ENCODE results near the gene BACE1.
"Not testable (repeated sequence)": the region's sequence is repeated elsewhere in the genome, so short reads cannot be mapped to it uniquely, and the experiment has no call there.

BACE1 gene

GRCh38 chr11:117316197-117316961 lies at the start of gene BACE1:
Gene BACE1, minus strand, starts transcription at chr11:117316256. Its CDS starts 461 bp downstream, at chr11:117315795.
- DNase-seq, result no peak

DNA sequence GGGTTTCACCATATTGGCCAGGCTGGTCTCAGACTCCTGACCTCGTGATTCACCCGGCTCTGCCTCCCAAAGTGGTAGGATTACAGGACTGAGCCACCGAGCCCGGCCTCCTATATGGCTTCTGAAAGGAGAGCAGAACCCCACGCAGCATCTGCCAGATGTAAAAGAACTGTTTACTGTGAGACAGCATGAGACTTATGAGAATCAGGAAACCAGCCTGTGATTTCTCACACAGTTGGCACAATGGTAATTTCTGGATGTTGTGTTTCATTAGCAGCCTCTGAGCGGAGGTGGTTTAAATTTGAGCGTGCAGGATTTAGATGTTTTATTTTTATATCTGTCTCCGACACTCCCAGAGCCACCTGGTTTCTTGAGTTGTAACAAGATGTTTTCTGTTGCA lies 45.4 kb upstream of the BACE1 start:
- DNase-seq, result no peak

DNA sequence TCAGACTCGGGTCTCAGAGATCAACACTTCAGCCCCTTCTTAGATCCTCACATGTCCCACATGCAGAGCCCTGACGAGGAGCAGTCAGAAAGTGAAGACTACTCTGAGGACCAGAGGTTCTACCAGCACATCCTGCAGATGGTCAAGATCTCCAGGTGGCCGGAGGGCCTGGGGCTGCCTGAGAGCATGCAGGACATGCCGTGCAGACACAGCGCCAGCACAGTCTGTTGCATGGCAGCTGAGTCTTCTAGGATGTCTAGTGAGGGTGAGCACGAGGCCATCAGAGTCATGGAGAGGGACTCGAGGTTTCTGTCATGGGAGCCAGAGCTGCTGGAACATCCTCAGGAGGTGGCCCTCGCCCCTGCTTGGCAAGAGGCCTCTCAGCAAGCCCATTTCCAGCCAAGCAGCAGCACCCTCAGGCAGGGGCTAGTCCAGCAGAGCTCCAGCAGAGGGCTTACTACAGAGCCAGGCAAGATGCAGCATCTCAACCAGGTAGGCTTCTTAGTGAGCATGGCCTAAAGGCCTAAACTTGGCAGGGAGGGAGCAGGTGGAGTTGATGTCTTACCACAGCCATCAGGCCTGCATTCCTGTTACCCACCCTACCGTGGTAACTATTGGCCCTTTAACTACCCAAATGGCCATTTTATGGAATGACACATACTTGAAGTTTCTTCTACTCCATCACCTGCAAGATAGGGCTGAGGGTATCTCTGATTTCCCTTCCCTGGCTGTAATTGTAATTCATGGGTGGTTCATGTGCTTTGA lies 40.3 kb upstream of the BACE1 start:
- DNase-seq, result no peak

- DNase-seq, result no peak
Measured at GRCh38 chr11:117354550-117354949, 38.5 kb upstream of the BACE1 start.

GRCh38 chr11:117345039-117345438 lies 29.0 kb upstream of the BACE1 start:
- DNase-seq, result no peak

- DNase-seq, result no peak
Measured at GRCh38 chr11:117337076-117337475, 21.0 kb upstream of the BACE1 start.

- DNase-seq, result no peak
Measured at GRCh38 chr11:117335399-117335798, 19.3 kb upstream of the BACE1 start.

DNA sequence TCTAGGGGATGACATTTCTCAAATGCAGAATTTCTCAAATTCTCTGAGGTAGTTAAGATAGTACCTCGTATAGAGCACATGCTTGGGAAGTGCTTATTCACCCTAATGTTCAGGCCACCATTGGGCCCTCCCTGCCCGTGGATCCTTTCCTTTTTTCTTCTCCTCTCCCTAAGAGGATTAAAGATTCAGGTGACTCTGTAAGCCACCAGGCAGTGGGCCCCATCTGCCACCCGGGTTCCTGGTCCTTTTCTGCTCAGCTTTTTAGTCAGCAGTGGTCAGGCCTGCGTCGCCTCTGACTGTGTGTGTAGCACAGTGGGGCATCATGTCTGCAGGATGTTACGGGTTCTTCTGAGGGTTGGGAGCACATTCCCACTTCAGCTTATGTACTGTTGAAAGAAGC lies 18.8 kb upstream of the BACE1 start:
- DNase-seq, result no peak

DNA sequence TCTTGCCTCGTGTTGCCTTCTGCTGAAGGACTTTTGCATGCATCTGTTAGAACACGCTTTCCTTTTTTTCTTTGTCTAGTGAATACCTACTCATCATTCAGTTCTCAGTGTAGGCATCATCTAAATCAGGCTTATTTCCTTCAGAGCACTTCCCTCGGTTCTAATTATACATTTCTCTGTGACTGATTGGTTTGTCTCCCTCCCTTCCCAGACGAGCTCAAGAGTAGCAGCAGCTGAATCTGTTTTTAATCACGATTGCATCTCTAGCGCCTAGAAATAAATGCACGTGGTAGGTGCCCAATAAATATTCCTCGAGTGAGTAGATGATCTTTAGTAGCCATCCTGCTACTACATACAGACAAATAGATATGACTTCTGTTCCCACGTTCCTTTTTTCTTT lies 17.9 kb upstream of the BACE1 start:
- DNase-seq, result no peak

GRCh38 chr11:117332843-117333242 lies 16.8 kb upstream of the BACE1 start:
- no peak for DNase-seq

DNA sequence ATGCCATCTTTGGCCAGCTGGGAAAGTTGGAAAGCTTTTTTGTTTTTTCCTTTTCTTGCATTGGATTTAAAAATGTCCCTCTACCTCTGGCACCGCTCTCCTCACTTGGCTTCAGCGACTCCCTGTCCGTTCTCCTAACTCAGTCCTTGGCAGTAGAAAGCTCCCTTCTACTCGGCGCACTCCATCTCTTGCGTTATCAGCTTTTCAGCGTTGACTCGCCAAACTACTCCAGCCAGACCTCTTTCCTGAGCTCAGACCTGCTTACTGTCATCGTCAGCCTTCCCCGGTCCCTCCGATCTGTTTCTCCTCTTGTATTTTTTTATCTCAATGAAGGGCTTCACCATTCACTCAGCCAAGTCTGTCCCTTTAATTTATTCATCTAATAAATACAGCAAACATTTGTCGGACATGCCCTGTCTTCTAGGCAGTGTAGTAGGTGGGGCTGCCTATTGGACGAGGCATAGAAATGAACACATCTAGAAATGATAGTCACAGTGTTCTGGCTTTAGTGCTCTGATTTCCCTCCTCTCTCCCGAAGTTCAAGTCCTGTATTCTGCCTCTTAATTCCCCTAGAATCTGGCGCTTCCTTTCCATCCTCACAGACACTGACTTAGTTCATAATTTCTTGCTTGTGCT lies 12.4 kb upstream of the BACE1 start:
- DNase-seq, result peak in 1 of 2 donors; percentile 26

GRCh38 chr11:117327567-117328374 lies 11.7 kb upstream of the BACE1 start, which contains the start of gene CEP164:
Gene CEP164, plus strand, starts transcription at chr11:117327854. Its CDS starts 10,733 bp downstream, at chr11:117338587.
- peak; percentile 93 to 94 for DNase-seq

DNA sequence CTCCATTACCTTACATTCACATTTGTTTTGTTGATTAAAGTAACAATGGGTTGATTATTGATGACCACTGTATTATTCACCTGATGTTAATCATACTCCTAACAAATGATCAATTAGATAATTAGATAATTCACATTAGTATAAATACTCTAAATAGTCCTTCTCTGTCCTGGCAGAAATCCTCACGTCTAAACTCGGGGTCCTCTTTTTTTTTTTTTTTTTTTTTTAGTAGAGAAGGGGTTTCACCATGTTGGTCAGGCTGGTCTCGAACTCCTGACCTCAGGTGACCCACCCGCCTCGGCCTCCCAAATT lies 11.2 kb upstream of the BACE1 start:
- DNase-seq, result not testable (repeated sequence)

DNA sequence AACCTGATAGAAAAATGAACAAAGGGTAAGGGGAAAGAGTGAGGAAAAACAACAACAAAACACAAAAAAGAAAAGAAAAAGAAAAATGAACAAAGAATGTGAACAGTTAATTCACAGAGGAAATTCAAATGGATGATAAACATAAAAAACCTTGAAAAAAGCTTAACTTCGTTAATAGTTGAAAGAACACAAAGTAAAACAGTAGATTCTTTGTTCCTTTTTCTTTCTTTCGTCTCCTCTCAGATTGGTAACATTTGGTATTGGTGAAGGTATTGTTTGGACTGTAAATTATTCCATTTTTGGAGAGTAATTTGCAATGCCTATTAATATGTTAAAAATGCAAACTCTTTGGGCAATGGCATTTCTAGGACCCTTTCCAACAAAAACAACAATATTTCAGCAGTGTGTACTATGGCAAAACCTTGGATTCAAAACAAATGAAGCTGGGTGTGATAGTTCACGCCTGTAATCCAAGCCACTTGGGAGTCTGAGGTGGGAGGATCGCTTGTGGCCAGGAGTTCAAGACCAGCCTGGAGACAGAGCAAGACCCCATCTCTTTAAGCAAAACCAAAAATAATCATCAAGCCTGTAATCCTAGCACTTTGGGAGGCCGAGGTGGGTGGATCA lies 3.3 kb upstream of the BACE1 start:
- no peak for DNase-seq

GRCh38 chr11:117318738-117319137 lies 2.7 kb upstream of the BACE1 start:
- DNase-seq, result no peak

GRCh38 chr11:117315285-117316196 lies 515 bp downstream of the BACE1 start:
- peak; percentile 30 to 42 for DNase-seq

DNA sequence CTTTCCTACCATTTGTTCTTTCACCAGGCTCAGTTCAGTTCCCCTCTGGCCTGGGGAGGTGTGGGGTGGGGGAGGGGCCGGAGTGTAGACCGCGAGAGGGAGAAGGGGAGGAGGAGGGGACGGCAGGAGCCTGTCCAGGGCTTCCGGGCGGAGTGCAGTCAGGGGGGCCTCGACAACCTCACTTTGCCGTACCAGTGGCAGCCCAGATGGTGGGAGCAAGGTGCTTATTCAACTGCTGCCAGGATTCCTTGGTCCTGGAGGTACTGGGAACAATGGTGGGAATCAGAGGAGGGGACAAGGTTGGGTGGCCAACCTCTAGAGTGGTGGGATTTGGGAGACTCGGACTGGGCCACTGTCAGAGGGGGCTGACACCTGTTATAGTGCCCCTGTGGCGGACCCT lies 1.2 kb downstream of the BACE1 start:
- DNase-seq, result no peak

GRCh38 chr11:117313828-117314768 lies 2.0 kb downstream of the BACE1 start:
- DNase-seq, result no peak

- DNase-seq, result no peak
Measured at GRCh38 chr11:117313091-117313490, 3.0 kb downstream of the BACE1 start.

DNA sequence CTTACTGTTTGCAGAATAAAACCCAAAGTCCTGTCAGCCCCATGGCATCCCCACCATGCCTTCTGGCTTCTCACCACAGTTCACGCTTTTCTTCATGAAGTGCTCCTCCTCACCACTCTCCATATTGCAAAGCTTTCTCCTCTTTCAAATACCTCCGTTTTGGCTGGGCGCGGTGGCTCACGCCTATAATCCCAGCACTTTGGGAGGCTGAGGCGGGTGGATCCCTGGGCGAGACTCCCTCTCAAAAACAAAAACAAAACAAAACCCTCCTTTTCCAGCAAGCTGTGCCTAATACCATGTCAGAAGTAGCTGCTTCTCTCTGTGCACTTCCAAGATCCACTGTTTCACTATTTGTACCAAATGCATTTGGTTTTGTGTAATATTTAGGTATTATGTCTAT lies 6.7 kb downstream of the BACE1 start:
- DNase-seq, result no peak

Data from stimulated activated CD4-positive, alpha-beta T cell treated with anti-CD3 and anti-CD28 coated beads, Interleukin-2, amount 100 ng/mL, for 24 hours (primary cell).